Stimulated activated CD8-positive, alpha-beta memory T cell treated with anti-CD3 and anti-CD28 coated beads, Interleukin-12 subunit alpha, Interleukin-12 subunit beta, amount 100 ng/mL, for 4 hours (primary cell): ENCODE measurements around the gene TMEM30A.
A peak's percentile ranks its signal among the peaks of the same experiment; 100 is the strongest.

Experiments
- DNase-seq: peaks from one replicate; pipeline ENCODE4 v3.0.0-alpha.2; 2020; ENCODE audit warnings: low read depth

TMEM30A gene

GRCh38 chr6:75262716-75263400 is 21.7 kb downstream of the TMEM30A start:
- no peak for DNase-seq

GRCh38 chr6:75261299-75261698 is 23.3 kb downstream of the TMEM30A start:
- DNase-seq, result no peak

DNA sequence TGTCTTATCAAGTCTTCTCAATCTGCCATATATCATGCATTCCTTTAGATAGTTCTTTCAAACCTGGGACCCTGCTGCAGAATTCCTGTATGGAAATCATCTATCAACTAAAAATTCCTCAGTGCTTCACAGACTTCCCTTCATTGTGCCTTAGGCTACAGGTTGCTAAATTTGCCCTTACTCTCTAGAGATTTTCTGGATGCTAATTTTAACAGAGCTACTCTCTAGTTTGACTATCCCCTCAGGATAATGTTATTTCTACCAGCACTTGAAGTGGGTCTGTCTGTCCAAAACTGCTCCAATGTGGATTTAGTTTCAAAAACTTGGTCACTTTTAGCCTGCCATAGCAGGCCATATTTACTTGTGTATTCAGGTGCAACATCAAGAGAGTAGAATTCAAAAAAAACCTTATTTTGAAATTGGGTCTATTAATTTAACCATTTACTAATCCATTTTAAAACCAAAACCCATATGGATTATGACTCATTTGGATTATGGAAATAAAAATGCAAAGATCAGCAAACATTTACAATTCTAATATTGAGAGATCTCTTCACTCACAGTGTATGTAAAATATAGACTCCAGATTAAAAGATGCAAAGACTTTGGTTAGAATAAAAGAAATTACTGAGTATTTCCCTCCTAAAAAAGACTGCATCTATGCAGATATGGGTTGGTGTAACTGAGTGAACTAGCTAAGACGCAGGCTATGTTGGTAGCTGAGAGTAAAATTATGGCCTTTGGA is 27.1 kb downstream of the TMEM30A start:
- no peak for DNase-seq

- no peak for DNase-seq
Observed at GRCh38 chr6:75250552-75250951, 34.0 kb downstream of the TMEM30A start.

DNA sequence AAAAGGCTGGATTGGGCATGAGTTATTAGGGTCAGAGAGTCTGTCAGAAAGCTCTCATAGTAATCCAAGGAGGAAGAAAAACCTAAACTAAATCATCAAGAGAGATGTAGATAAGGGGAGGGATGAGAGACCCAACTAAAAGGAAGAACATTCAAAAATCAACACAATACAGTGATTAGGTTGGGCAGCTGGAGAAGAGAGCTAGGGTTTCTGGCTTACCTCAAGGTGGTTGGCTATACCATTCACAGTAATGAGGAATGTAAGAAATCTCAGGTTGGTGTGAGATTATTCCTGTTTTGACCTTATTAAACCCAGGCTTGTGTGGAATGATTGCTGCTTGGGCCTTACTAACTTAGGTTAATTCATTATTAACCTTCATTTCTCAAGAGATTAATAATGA is 34.8 kb downstream of the TMEM30A start:
- no peak for DNase-seq

DNA sequence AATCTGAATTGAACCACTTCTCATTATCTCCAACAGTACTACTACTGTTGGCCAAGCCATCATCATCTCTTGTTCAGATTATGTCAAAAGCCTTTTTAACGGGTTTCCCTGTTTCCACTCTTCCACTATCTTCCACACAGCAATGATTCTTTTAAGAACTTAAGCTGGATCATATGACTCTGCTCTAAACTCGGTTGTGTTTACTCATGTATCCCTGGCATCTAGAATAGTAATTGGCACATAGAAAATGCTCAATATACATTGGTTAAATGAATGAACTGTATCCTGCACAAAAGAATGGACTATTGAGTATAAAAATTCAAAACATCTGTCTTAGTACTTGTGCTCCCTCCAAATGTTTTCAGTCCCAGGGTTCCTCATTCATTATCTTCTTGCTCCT is 38.2 kb downstream of the TMEM30A start:
- no peak for DNase-seq

GRCh38 chr6:75244063-75244584 is 40.5 kb downstream of the TMEM30A start:
- no peak for DNase-seq

GRCh38 chr6:75243333-75244062 is 41.1 kb downstream of the TMEM30A start, which contains the start of gene COX7A2:
TSS of gene COX7A2 (minus strand) at chr6:75243801. CDS start at chr6:75243734, 67 bp downstream.
- peak; percentile 68 for DNase-seq

DNA sequence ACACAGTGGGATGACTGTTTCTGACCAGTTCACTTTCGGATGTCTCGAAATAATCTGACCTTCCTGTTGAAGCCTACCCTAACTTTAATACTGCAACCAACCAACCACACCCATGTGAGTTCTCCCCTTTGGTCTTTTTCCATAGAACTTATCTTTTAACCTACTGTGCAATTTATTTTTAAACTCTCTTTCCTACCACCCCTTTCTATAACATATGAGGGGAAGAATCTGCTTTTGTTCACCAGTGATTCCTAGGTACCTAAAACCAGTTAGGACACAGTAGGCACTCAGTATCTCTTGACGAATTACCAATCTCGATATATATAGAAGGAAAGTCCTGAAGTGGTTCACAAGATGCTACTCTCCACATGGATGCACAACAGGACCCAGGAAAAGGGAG is 48.0 kb downstream of the TMEM30A start:
- no peak for DNase-seq

DNA sequence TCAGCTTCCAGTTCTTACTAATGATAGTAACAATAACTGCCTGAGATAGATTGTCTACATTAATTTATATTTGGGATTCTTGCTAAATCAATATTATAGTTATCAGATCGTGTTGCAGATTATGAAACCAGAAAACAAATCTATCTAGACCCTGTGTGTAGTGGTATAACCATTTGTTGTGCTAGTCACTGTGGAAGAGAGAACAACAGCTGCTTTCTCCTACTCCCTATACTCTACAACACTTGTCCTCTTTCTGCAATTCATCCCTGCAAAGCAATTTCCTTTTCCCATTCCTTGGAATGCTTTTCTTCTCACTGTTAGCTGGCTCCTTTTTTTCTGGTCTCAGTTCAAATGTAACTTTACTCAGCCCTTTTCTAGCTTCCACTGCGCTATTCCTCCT is 49.3 kb downstream of the TMEM30A start:
- no peak for DNase-seq

- no peak for DNase-seq
Observed at GRCh38 chr6:75234126-75234865, 50.3 kb downstream of the TMEM30A start.

- no peak for DNase-seq
Observed at GRCh38 chr6:75233092-75233615, 51.4 kb downstream of the TMEM30A start.

GRCh38 chr6:75230484-75231325 is 53.9 kb downstream of the TMEM30A start:
- DNase-seq, result no peak

GRCh38 chr6:75224303-75224926 is 60.2 kb downstream of the TMEM30A start:
- DNase-seq, result no peak

DNA sequence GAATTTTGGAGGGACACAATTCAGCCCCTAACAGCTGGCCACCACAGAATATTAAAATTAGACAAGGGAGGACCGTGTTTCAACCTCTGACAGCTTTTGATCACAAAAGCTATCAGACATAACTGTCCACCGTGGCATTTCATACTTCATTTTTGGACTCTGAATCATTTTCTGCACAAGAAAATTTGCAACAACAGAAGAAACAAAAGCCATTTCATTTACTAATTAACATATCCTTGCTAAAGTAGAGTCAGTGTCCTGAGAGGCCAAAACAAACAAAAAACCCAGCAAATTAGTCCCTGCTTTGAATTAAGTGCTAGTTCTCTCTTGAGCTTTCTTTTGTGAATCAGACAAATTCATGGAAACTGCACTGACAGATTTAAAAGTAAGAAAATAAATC is 61.2 kb downstream of the TMEM30A start:
- DNase-seq, result no peak

DNA sequence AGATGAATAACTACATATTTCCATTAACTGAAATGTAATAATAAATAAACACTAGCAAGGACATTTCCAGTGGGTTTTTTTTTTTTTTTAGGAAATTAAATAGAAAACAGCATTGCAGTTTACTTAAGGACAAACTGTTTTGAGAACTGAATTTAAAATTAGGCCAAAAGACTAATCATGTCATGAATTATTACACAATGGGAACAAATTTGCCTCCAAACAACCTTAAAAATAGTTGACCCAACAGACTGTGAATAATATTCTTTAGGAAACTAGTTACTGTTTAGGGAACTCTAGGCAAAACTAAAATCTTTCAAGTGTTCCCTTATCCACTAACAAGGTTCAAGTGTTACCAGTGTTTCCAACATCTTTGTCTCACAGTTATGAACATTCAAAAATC is 62.3 kb downstream of the TMEM30A start:
- DNase-seq, result no peak

DNA sequence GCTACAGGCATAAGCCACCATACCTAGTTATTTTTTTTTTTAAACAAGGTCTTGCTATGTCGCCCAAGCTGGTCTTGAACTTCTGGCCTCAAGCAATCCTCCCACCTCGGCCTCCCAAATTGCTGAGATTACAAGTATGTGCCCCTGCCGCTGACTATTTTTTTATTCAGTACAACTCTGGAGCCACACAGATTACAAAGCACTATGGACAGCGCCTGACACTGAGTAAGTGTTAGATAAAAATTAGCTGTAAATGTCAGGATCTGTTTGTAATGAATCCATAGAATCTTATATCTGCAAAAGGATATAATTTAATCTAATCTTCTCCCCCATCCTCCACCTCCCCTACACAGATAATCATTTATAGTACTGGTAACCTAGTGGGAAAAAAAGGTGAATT is 63.5 kb downstream of the TMEM30A start:
- DNase-seq, result no peak

GRCh38 chr6:75220357-75220756 is 64.2 kb downstream of the TMEM30A start:
- no peak for DNase-seq

GRCh38 chr6:75219263-75219662 is 65.3 kb downstream of the TMEM30A start:
- no peak for DNase-seq

GRCh38 chr6:75217193-75217592 is 67.4 kb downstream of the TMEM30A start:
- no peak for DNase-seq
